ENCODE results near the gene SCYGR5.

GRCh38 chr2:227677928-227678327, 11.3 kb downstream of the SCYGR5 start:
- TF ChIP-seq CTCF (IDR thresholded peaks at IDR 0.05 in 2 of 3, conservative IDR thresholded peaks at IDR 0.05 in 1 of 3; ENCODE audit: borderline replicate concordance in 1 of 3, insufficient read depth in 1 of 3, low read depth in 2 of 3, low read length in 2 of 3) = no peak
- no peak for TF ChIP-seq MAX (IDR thresholded peaks at IDR 0.05)
- no peak for TF ChIP-seq POLR2A (IDR thresholded peaks at IDR 0.05; ENCODE audit: borderline replicate concordance, extremely low read depth, insufficient read depth, insufficient read length)
- TF ChIP-seq EZH2 (IDR thresholded peaks at IDR 0.05) = no peak
- TF ChIP-seq, protein P1, sequence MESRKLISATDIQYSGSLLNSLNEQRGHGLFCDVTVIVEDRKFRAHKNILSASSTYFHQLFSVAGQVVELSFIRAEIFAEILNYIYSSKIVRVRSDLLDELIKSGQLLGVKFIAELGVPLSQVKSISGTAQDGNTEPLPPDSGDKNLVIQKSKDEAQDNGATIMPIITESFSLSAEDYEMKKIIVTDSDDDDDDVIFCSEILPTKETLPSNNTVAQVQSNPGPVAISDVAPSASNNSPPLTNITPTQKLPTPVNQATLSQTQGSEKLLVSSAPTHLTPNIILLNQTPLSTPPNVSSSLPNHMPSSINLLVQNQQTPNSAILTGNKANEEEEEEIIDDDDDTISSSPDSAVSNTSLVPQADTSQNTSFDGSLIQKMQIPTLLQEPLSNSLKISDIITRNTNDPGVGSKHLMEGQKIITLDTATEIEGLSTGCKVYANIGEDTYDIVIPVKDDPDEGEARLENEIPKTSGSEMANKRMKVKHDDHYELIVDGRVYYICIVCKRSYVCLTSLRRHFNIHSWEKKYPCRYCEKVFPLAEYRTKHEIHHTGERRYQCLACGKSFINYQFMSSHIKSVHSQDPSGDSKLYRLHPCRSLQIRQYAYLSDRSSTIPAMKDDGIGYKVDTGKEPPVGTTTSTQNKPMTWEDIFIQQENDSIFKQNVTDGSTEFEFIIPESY (IDR thresholded peaks at IDR 0.05; ENCODE audit: extremely low read depth, insufficient replicate concordance, low read length) = no peak

Measured in HCT116 (cell line).